K562 (cell line): ENCODE measurements around the gene HELZ. TPM values are rescaled to one million over a fixed set of nuclear protein-coding genes. Genes with fewer than 3 reads are reported as not detected.

Experiments
- ATAC-seq: fragments of 200-7000 bp; cut with Tn5 transposase; 3 replicates; pipeline ENCODE4 v1.9.1; 2020; ENCODE audit warnings: moderate library complexity
- BruUV-seq: library from RNA; stranded (reverse); fragments of 400-500 nt; replicated peaks from 2 replicates; lab custom pipeline; 2021; lab: Mats Ljungman, UMichigan
- CTCF ChIA-PET: fragments of 300-600 bp; formaldehyde crosslinking; extraction: SDS; loops from one replicate; lab custom pipeline; 2021; ENCODE audit warnings: low intra/inter-chr PET ratio; lab: Yijun Ruan, JAX
- POLR2A ChIA-PET: fragments of 300-600, 350-650 bp; sonication (Branson Sonifier 250); formaldehyde crosslinking; extraction: SDS; loops from one replicate; lab custom pipeline; 2021; ENCODE audit warnings: antibody characterized with exemption, inconsistent platforms; lab: Yijun Ruan, JAX
- DNase-seq, 4 experiments: peaks; one replicate each; pipeline versions ENCODE4 v3.0.0 to v3.0.0-alpha.2; 2011 to 2018; ENCODE audit warnings: low spot score in 3 of 4, mixed read lengths in 3 of 4; ENCODE audit errors: extremely low read depth in 1 of 4
- FAIRE-seq: peaks from 2 replicates; lab custom pipeline; 2011; peaks lifted over from hg19 to GRCh38; lab: Jason Lieb, UNC
- H2AFZ ChIP-seq: 2 replicates; pipeline ENCODE4 v1.6.0; 2011; ENCODE audit warnings: low read depth, low read length, control low read depth, inconsistent platforms
- H3K27ac ChIP-seq: fragments of 200-600 bp; 3 replicates; pipeline ENCODE4 v1.8.0; 2011; ENCODE audit warnings: low read depth, mild to moderate bottlenecking, control low read depth, inconsistent platforms, low read length, moderate library complexity, mixed read lengths; ENCODE audit errors: extremely low read depth
- H3K27me3 ChIP-seq, 2 experiments: fragments of 300-600 bp in 1 of 2; 2 replicates in 1 of 2; 3 replicates in 1 of 2; pipeline versions ENCODE4 v1.6.0 to v1.8.0; 2011; ENCODE audit warnings: inconsistent platforms in 2 of 2, low read length in 2 of 2, mild to moderate bottlenecking in 1 of 2, mixed read lengths in 1 of 2, moderate library complexity in 1 of 2; ENCODE audit not compliant: control insufficient read depth in 2 of 2, insufficient read depth in 2 of 2
- H3K36me3 ChIP-seq: fragments of 300-600 bp; 3 replicates; pipeline ENCODE4 v1.8.0; 2011; ENCODE audit warnings: mild to moderate bottlenecking, low read length, inconsistent platforms; ENCODE audit not compliant: control insufficient read depth, insufficient read depth
- H3K4me1 ChIP-seq, 2 experiments: fragments of 200-600 bp in 1 of 2; replicated peaks in 1 of 2; 2 replicates in 1 of 2; 3 replicates in 1 of 2; pipeline versions ENCODE4 v1.5.1 to v1.8.0; 2011; ENCODE audit warnings: inconsistent platforms in 2 of 2, low read length in 2 of 2, mild to moderate bottlenecking in 1 of 2, mixed read lengths in 1 of 2, moderate library complexity in 1 of 2; ENCODE audit not compliant: control insufficient read depth in 2 of 2, insufficient read depth in 2 of 2
- H3K4me2 ChIP-seq: 2 replicates; pipeline ENCODE4 v1.6.1; 2011; ENCODE audit warnings: low read length, control low read depth, inconsistent platforms, mixed read lengths; ENCODE audit not compliant: insufficient read depth
- H3K4me3 ChIP-seq: fragments of 200-600 bp; sonication (generic), shearing (Covaris generic); 2 replicates; pipeline ENCODE4 v1.5.1; 2016; ENCODE audit warnings: control low read depth, inconsistent platforms
- H3K79me2 ChIP-seq: fragments of 200-600 bp; 3 replicates; pipeline ENCODE4 v1.8.0; 2011; ENCODE audit warnings: low read length, inconsistent platforms; ENCODE audit not compliant: control insufficient read depth, insufficient read depth
- H3K9ac ChIP-seq, 2 experiments: 2 replicates each; pipeline versions ENCODE4 v1.6.0 to v1.6.1; 2011; ENCODE audit warnings: low read depth in 2 of 2, low read length in 2 of 2, control low read depth in 1 of 2, inconsistent platforms in 1 of 2, mild to moderate bottlenecking in 1 of 2, mixed read lengths in 1 of 2; ENCODE audit not compliant: insufficient read depth in 1 of 2
- H3K9me1 ChIP-seq: one replicate; pipeline ENCODE4 v1.6.0; 2011; ENCODE audit warnings: inconsistent platforms, mild to moderate bottlenecking, low read length, moderate library complexity; ENCODE audit not compliant: control insufficient read depth, insufficient read depth
- H3K9me3 ChIP-seq: replicated peaks from 2 replicates; pipeline ENCODE4 v1.5.1; 2011; ENCODE audit warnings: low read depth, low read length, inconsistent platforms; ENCODE audit not compliant: control insufficient read depth, insufficient read depth
- H4K20me1 ChIP-seq: replicated peaks from 2 replicates; pipeline ENCODE4 v1.6.1; 2011; ENCODE audit warnings: low read length, inconsistent platforms, mixed read lengths; ENCODE audit not compliant: control insufficient read depth, insufficient read depth
- CBFB ChIP-seq: sonication (generic); formaldehyde crosslinking; IDR thresholded peaks from 2 replicates; pipeline ENCODE4 v1.4.0; 2020; ENCODE audit warnings: mild to moderate bottlenecking, missing genetic modification reagents
- CBX5 ChIP-seq: IDR thresholded peaks from 2 replicates; pipeline ENCODE4 v1.6.1; 2014; ENCODE audit warnings: low read depth, borderline replicate concordance
- GABPA ChIP-seq: fragments of 200-800 bp; sonication (Bioruptor generic); conservative IDR thresholded peaks from 2 replicates; pipeline ENCODE4 v1.6.1; 2016; ENCODE audit warnings: low read depth, missing genetic modification characterization, missing compliant biosample characterization
- IRF2 ChIP-seq: sonication (generic); formaldehyde crosslinking; IDR thresholded peaks from 2 replicates; pipeline ENCODE4 v1.8.1; 2022; ENCODE audit warnings: mild to moderate bottlenecking, missing genetic modification reagents
- KDM1A ChIP-seq, 2 experiments: fragments of 450-650 bp; IDR thresholded peaks; 2 replicates each; pipeline ENCODE4 v1.6.1; 2016; ENCODE audit warnings: mild to moderate bottlenecking in 2 of 2
- MECOM ChIP-seq: fragments of 250-450 bp; sonication (Bioruptor Pico); IDR thresholded peaks from 2 replicates; pipeline ENCODE4 v1.8.0; 2022; ENCODE audit warnings: inconsistent platforms
- SAFB2 ChIP-seq: fragments of 200-400 bp; formaldehyde crosslinking; IDR thresholded peaks from 2 replicates; pipeline ENCODE4 v1.6.1; 2018; ENCODE audit warnings: borderline replicate concordance, low read length, low read depth, moderate library complexity; ENCODE audit not compliant: severe bottlenecking
- SNRNP70 ChIP-seq: fragments of 200-400 bp; formaldehyde crosslinking; optimal IDR thresholded peaks from 2 replicates; pipeline ENCODE3; 2017; ENCODE audit warnings: low read depth, low read length
- STAT6 ChIP-seq: sonication (generic); formaldehyde crosslinking; IDR thresholded peaks from 2 replicates; pipeline ENCODE4 v1.8.1; 2023; ENCODE audit warnings: mild to moderate bottlenecking, missing genetic modification reagents
- TSHZ1 ChIP-seq: fragments of 250-450 bp; sonication (Bioruptor Pico); IDR thresholded peaks from 2 replicates; pipeline ENCODE4 v1.4.0; 2020; ENCODE audit warnings: mild to moderate bottlenecking, moderate library complexity
- XRCC3 ChIP-seq: fragments of 450-650 bp; IDR thresholded peaks from 2 replicates; pipeline ENCODE4 v1.6.1; 2017; ENCODE audit warnings: mild to moderate bottlenecking, moderate library complexity
- ZNF785 ChIP-seq: fragments of 250-450 bp; sonication (Bioruptor Pico); IDR thresholded peaks from 2 replicates; pipeline ENCODE4 v1.4.0; 2020; ENCODE audit warnings: mild to moderate bottlenecking
- WGBS: fragments of 100-300 bp; shearing (Covaris generic); methylation state at CpG from one replicate; pipeline ENCODE4 v1.1.6; 2016; ENCODE audit warnings: low coverage, mixed read lengths; ENCODE audit not compliant: insufficient coverage; ENCODE audit errors: missing lambda C conversion rate; 5-methylcytosine and 5-hydroxymethylcytosine counted together
- in situ Hi-C: fragments of 300-500 bp; cut with MboI; formaldehyde crosslinking; loops from 4 replicates; pipeline ENCODE4 v1.15.0; 2018; ENCODE audit warnings: inconsistent platforms, mixed read lengths
- intact Hi-C: fragments of 100-400 bp; cut with micrococcal nuclease; formaldehyde crosslinking; loops from 2 replicates; pipeline ENCODE4 v1.14.2; 2022
- polyA plus RNA-seq, 8 experiments: library from polyadenylated mRNA; depleted of rRNA in 4 of 8; stranded (reverse) in 5 of 8; unstranded in 3 of 8; fragments of >200 nt; fragmentation: Nextera tagmentation in 2 of 8; fragmentation: Illumina TruSeq in 1 of 8; extraction: Ambion mirVana in 2 of 8; extraction: Trizol in 1 of 8; gene quantifications; 2 replicates each; pipeline versions ENCODE4 v1.2.1 to v1.2.3, GENCODE V29; 2011 to 2014; ENCODE audit warnings: inconsistent platforms in 1 of 8, missing spikeins in 1 of 8
- total RNA-seq, 7 experiments: library from RNA; depleted of rRNA in 6 of 7; stranded (reverse); fragments of >200 nt in 6 of 7; fragmentation: Illumina TruSeq in 2 of 7; extraction: Trizol in 2 of 7; gene quantifications; 2 replicates each; pipeline versions ENCODE4 v1.2.1 to v1.2.3, GENCODE V29; 2011 to 2021; ENCODE audit warnings: low replicate concordance in 1 of 7
- TF ChIP-seq, protein P1 (sequence below): sonication (generic); formaldehyde crosslinking; IDR thresholded peaks from 2 replicates; pipeline ENCODE4 v1.8.1; 2023; ENCODE audit warnings: mild to moderate bottlenecking, missing genetic modification reagents
- TF ChIP-seq, protein P2 (sequence below): sonication (generic); formaldehyde crosslinking; IDR thresholded peaks from 2 replicates; pipeline ENCODE4 v1.8.0; 2022; ENCODE audit warnings: mild to moderate bottlenecking, missing genetic modification reagents

HELZ gene
- total and polyA plus RNA-seq, 9 of the 15 experiments (the other 6 are each of a cell fraction or from before 2014, with no cell fraction given) = 5.2 to 39.8 (median 17.3) TPM

- Histone ChIP-seq H3K4me3 (no peak overlapping the region), H3K4me2 (no peak overlapping the region), H3K4me1 (peaks cover 12 to 14% of the 10 kb centered on the region in 2 experiments; a peak in 4 of 5 replicates), H3K27ac (no peak overlapping the region), H4K20me1 (peaks cover 30% of the 10 kb centered on the region), H3K9me3 (no peaks in the 10 kb centered on the region), H3K27me3 (no peaks in the 10 kb centered on the region), H3K9ac (no peak overlapping the region), H2AFZ (no peak overlapping the region), H3K36me3 (peaks cover 58% of the 10 kb centered on the region), H3K9me1 (no peaks in the 10 kb centered on the region), H3K79me2 (peaks cover 44% of the 10 kb centered on the region)
- FAIRE-seq (no peak), ATAC-seq (no peak), DNase-seq (no peak)
- in situ Hi-C loops = no loop called here
- intact Hi-C loops = no loop called here
- CTCF ChIA-PET = no interaction called here
- no peak for TF ChIP-seq MECOM (CRISPR knock-in tag)
- no peak for TF ChIP-seq ZNF785
- no peak for TF ChIP-seq SNRNP70
- TF ChIP-seq CBX5 = no peak
- TF ChIP-seq STAT6 (CRISPR knock-in tag) = no peak
- TF ChIP-seq KDM1A (IDR thresholded peaks at IDR 0.05) = no peak
- TF ChIP-seq CBFB (CRISPR knock-in tag) = no peak
- no peak for TF ChIP-seq IRF2 (CRISPR knock-in tag)
- TF ChIP-seq TSHZ1 (CRISPR knock-in tag) = no peak
- TF ChIP-seq, protein P1, sequence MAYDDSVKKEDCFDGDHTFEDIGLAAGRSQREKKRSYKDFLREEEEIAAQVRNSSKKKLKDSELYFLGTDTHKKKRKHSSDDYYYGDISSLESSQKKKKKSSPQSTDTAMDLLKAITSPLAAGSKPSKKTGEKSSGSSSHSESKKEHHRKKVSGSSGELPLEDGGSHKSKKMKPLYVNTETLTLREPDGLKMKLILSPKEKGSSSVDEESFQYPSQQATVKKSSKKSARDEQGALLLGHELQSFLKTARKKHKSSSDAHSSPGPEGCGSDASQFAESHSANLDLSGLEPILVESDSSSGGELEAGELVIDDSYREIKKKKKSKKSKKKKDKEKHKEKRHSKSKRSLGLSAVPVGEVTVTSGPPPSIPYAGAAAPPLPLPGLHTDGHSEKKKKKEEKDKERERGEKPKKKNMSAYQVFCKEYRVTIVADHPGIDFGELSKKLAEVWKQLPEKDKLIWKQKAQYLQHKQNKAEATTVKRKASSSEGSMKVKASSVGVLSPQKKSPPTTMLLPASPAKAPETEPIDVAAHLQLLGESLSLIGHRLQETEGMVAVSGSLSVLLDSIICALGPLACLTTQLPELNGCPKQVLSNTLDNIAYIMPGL (CRISPR knock-in tag) = no peak
- TF ChIP-seq SAFB2 = no peak
- TF ChIP-seq, protein P2, sequence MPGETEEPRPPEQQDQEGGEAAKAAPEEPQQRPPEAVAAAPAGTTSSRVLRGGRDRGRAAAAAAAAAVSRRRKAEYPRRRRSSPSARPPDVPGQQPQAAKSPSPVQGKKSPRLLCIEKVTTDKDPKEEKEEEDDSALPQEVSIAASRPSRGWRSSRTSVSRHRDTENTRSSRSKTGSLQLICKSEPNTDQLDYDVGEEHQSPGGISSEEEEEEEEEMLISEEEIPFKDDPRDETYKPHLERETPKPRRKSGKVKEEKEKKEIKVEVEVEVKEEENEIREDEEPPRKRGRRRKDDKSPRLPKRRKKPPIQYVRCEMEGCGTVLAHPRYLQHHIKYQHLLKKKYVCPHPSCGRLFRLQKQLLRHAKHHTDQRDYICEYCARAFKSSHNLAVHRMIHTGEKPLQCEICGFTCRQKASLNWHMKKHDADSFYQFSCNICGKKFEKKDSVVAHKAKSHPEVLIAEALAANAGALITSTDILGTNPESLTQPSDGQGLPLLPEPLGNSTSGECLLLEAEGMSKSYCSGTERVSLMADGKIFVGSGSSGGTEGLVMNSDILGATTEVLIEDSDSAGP (CRISPR knock-in tag) = no peak
- TF ChIP-seq GABPA (tag) = no peak
- no peak for TF ChIP-seq XRCC3
- POLR2A ChIA-PET = interaction anchor here (0.6 kb wide), 1 partner anchor 208 kb away, joined by 3 read pairs; no protein-coding TSS in a partner anchor
- 91% methylated on average over 7 of the region's 7 CpGs for WGBS
- BruUV-seq = no TSS peak
Measured at GRCh38 chr17:67215991-67216421, 29.0 kb downstream of the HELZ start.
